Measurements from ENCODE around the gene NAA38.

The NAA38 gene

GRCh38 chr17:7851438-7852261 is 5.7 kb downstream of the NAA38 start:
- DNase-seq, result peak; percentile 94

GRCh38 chr17:7850701-7851437 is 6.5 kb downstream of the NAA38 start:
- no peak for DNase-seq

GRCh38 chr17:7849751-7850504 is 7.4 kb downstream of the NAA38 start:
- DNase-seq, result no peak

- DNase-seq, result no peak
Observed at GRCh38 chr17:7849130-7849750, 8.1 kb downstream of the NAA38 start.

GRCh38 chr17:7848739-7849129 is 8.6 kb downstream of the NAA38 start:
- DNase-seq, result no peak

GRCh38 chr17:7848131-7848579 is 9.2 kb downstream of the NAA38 start:
- no peak for DNase-seq

- DNase-seq, result no peak
Observed at GRCh38 chr17:7846765-7847661, 10.3 kb downstream of the NAA38 start.

GRCh38 chr17:7846063-7846735 is 11.2 kb downstream of the NAA38 start:
- no peak for DNase-seq

GRCh38 chr17:7845359-7846062 is 11.8 kb downstream of the NAA38 start:
- DNase-seq, result no peak

- peak; percentile 73 for DNase-seq
Observed at GRCh38 chr17:7844292-7845154, 12.8 kb downstream of the NAA38 start.

- peak; percentile 86 for DNase-seq
Observed at GRCh38 chr17:7843536-7844291, 13.6 kb downstream of the NAA38 start.

GRCh38 chr17:7843257-7843535 is 14.2 kb downstream of the NAA38 start:
- DNase-seq, result peak; percentile 35

- DNase-seq, result peak; percentile 85
Observed at GRCh38 chr17:7842380-7843256, 14.7 kb downstream of the NAA38 start.

- peak; percentile 85 for DNase-seq
Observed at GRCh38 chr17:7841915-7842379, 15.4 kb downstream of the NAA38 start.

GRCh38 chr17:7841396-7841914 is 15.9 kb downstream of the NAA38 start:
- peak; percentile 89 for DNase-seq

- no peak for DNase-seq
Observed at GRCh38 chr17:7840875-7841274, 16.5 kb downstream of the NAA38 start.

- DNase-seq, result no peak
Observed at GRCh38 chr17:7840441-7840840, 16.9 kb downstream of the NAA38 start.

- DNase-seq, result no peak
Observed at GRCh38 chr17:7839876-7840261, 17.5 kb downstream of the NAA38 start.

Data from activated gamma-delta T cell treated with Interleukin-2 at 50 U/mL for 16 hours (primary cell).